Myocyte (in vitro differentiated cells): ENCODE data around the gene BCCIP. TPM values are rescaled to one million over a fixed set of nuclear protein-coding genes. Genes with fewer than 3 reads are reported as not detected.
A peak's percentile ranks its signal among the peaks of the same experiment; 100 is the strongest.

ENCODE experiments used
- DNase-seq: peaks from one replicate; pipeline ENCODE4 v3.0.0-alpha.2; 2012; ENCODE audit warnings: low read depth
- total RNA-seq: library from RNA; depleted of rRNA; stranded (reverse); fragments of >200 nt; gene quantifications from 2 replicates; pipeline ENCODE4 v1.2.3, GENCODE V29; 2014

Gene BCCIP
- total RNA-seq, 1 donor from 2014 or later, result 74.6 TPM

DNA sequence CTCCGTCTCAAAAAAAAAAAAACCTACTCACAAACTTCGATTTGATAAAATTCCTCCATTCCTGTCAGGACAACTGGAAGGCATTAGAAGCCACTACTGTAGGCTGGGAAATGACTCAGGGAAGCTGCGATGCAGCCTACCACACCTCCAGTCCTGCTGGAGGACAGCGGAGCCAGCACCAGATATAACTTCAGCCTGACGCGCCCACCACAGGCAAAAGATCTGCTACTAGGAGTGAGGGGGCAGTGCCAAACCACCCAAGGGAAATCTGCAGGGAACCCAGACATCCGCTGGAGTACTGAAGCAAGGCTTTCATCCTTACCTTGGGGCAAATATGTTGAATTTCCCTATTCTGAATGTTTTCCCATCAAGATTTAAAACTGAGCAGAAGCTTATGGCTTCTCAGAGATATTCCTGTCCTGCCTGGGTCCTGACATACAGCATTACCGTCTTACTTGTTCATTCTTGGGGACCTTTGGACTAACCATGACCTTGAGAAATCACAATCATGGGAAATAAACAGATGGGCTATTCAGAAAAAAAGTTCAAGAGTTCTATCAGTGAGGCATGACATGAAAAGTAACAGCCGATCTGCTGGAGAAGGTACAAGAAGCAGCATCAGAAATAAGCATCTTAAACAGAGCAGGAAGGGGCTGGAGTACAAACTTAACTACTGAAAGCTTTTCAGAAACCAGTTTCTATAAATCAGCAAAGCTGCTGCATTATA lies 20.4 kb downstream of the BCCIP start:
- DNase-seq, result peak; percentile 9

DNA sequence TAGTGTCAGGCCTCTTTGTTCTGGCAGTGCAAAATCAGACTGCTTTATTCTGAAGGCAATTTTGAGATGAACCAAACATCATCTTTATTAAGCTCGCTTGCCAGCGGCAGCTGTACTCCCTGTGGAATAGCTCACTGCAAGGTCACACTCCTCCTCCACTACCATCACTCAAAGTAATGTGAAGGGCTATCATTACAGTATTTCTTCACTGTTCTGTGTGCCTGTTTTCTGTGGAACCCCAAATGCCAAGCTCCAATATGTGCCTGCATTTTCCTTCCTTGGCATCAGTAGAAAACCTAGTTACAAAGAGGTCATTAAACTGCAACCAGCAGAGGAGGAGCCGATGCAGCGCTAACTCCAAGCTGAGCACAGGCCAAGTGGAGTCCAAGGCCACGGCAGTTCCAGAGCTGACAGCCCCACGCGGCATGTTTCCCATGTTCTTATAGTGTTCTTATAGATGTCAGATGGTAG lies 21.4 kb downstream of the BCCIP start:
- no peak for DNase-seq

DNA sequence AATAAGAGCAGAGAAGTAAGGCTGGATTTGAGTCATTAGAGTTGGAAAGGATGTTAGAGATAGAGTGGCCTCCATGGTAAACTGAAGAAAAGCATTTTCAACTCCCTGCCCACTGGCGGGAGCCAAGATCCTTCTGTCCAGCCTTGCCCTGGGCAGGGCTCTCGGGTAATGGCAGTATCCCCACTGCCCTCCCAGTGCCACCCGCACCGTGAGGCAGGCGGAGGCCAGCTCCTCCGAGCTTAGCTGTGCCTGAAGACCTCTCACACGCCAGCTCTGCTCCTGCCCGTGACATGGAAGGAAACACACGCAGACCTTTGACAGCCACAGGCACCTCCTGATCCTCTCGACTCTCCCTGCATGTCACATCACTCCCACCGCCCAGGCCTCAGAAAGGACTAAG lies 22.3 kb downstream of the BCCIP start:
- no peak for DNase-seq

DNA sequence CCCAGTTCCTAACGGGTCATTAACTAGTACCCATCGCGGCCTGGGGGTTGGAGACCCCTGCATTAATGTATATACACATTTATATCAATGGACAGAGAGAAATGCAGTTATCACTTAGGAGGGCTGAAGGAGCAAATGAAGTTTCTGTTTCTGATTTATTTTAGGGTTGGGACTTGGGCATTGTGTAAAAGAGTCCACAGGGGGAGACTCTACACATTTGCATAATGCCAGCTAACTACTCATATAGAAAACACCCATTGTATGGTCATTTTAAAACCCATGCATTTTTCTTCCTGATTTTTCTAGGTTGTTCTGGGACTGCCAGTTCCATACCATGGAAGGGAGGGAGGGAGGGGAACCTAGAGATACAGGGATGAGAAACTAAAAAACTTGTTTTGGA lies 23.5 kb downstream of the BCCIP start:
- no peak for DNase-seq

DNA sequence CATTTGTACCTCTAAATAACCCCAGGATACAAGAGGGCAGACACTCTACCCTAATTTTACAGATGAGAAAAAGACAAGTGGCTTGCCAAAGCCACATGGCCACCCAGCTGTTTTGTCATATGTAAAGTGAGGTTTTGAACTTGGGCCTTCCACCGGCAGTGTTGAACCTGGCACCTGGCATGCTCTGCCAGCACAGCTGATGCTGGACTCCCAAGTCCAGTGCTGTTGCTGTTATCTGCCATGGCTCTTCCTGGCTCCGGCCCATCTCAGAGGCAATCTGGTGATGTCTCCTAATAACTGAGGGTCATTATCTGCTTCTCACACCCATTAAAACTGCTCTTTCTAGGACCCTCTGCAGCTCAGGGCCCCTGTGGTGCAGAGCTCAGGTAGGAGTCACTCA lies 25.0 kb downstream of the BCCIP start:
- peak; percentile 36 for DNase-seq

DNA sequence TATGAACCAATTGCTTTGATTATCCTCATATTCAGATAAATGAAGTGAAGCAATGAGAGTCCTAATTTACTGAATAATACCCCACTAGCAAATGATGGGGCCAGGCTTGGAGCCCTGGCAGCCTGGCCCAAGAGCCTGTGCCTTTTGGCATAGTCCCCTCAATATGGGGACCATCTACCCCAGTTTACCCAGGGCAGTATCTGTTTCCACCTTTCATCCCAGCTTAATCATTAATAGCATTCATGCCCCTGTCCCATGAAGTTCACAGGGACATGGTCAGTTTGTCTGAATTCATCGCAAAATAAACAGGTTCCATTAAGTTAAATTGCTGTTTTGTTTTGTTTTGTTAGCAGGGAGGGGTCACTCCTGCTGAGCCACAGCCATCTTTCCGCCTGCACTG lies 25.5 kb downstream of the BCCIP start:
- DNase-seq, result no peak

DNA sequence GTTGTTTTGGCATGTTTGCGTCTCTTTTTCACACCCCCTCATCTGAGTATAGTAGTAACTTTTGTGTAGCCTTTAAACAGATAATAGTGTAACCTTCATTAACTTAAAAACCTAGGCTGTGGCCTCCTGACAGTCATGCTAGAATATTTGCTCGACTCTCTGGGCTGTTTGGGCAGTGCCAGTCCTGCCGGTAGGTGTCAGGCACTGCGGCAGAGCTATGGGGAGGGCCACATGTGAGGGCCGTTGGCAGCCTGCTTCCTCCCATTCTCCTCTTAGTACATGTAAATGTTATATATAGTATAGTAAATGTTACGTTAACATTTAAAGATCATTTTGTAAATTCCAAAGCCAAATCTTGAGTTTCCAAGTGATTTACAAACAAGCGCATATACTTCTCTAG lies 26.1 kb downstream of the BCCIP start:
- DNase-seq, result no peak

DNA sequence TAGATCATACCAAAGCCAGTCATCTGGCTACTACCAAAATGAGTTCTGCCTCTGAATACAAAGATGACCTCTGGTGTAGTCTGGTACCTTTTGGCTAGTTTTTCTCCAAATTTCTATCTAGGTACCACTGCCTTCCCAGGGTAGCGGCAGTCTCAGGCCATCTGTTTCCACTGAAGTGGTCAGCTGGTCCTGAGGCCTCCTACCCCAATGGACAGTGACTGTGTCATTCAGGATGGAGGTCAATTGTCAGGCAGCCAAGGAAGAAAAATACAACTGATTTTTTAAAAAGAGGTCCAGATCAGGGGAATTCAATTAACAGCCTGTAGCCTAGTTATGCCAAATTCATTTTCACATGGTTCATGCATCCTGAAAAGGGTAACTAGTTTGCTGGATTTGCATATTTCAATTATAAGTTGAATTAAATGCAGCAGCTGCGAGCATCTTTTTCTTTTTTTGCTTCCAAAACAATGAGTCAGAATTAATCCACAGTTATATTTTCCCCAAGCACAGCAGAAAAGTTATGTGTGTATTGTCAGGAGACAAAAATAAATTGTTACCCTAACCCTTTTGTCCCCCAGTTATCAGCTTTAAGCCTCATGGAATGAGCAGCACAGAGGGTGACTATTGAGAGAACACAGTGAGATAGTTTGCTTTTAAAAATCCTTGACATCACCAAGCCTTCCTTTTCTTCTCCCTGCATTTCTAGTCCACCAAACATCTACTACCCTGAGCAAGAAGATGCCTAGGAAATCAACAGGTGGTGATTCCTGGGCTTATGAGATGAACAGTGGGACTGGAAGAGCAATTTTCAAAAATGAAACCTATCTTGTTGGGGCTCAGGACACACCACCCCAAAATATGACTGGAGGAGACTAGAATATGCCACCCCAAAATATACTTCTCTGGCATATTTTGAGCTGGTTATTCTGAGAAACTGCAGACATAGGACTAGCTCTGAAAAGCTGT lies 27.7 kb downstream of the BCCIP start:
- peak; percentile 90 for DNase-seq

DNA sequence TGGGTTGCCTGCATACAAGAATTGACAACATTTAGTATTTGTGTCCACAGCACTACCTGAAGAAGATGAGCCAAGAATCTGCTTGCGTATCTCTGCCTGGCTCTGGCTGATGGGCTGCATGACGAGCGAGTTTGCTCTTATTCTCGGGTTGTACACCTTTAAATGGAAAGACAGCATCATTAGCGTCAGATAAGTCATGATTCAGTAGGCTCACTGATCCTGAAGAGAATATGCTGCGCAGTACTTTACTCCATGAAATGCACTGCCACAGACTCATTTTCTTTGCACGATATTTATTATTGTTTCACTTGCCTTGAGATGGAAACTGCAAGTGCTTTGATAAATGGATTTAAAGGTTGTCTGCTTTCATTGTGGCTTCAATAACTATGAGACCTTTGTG lies 29.1 kb downstream of the BCCIP start:
- no peak for DNase-seq

DNA sequence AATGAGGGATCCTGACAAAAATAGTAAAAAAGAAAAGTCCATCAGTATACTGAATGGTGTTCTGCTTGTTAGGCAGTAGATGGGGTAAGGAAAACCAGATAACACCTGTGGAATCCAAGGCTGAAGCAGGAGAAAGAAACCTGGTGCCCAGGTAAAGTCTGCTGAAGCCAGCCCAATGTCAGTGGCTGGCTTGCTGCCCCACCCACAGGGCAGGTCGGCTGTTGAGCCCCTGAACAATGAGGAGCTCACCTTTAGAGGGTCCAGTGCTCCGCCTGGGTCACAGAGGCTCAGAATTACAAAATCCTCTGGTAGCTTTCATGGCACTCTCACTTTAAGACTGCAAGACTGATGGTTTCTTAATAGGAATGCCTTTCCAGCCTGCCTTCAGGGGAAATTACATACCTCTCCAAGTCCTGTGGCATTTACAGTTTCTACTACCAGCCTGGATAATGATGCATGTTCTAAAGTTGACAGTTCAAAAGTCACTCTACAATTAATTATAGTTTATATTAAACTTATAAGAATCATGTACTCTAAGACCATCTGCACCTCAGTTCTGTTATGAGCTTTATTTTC lies 33.9 kb downstream of the BCCIP start:
- no peak for DNase-seq

DNA sequence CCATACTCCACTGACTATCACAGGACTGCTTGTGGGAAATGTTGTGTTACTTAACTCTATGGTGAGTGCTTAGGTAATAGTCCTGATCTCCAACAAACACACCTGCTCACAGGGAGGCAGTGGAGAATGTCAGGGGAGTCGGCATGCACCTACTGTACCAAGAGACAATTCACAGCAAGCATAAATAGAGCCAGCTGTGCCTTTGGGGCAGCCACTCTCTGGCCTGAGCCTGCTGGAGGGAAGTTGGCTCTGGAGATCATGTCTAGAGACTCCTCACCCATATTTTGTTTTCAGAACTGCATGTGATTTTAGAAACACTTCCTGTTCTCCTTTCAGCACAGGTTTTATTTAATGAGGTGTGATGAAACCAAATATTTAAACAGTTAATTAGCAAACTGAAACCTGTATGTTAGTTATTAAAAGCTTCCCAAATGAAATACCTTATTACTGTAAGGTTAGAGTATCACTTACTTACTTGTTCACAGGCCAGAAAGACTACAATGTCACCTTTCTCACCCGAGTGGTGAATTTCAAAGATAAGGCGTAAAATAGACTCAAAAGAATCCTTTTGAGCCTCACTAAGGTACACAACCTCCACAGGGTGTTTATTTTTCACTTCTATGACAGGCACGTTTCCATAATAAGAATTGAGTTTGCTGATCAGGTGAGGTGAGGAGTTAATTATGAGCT lies 35.9 kb downstream of the BCCIP start:
- DNase-seq, result no peak

DNA sequence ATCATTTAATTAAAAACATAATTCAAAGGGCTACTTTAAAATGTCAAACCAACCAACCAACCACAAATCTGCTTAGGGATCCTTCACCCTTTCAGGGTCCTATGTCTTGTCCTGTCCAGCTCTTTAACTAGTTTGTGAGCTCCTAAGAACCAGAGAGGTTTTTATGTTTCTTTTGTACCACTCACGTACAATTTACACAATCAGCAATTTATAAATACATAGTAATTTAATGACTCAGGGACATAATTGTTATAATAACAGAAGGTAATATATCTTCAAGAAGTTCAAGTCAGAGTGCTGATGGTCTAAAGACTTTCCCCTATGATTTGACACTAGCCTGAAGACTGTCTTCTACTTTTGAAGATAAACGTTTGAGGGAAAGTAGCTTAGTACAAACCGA lies 41.8 kb downstream of the BCCIP start:
- DNase-seq, result no peak

DNA sequence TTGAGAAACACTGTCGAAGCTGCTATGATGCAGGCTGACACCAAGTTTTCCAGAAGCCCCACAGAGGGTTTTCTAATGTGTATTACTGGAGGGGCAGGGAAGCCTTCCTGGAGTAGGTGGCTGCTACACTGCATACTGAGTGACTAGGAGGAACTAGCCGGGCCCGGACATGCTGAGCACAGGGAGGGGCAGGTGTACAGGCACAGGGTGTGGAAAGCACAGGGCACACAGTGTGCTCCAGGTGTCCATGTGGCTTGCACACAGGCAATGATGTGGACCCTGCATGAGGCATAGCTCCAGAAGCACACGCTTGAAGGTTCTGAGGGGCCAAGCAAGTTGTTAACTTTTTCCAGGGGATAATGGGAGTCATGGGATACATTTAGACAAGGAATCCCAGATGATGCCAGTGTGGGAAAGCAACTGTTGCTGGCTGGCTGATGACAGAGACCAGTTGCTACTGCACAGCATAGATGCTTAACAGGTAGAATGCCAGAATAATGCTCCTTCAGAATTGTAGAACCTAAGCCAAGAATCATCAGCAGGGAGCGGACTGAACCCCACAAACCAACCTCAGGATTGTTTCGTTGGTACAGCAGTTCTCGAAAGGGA lies 43.2 kb downstream of the BCCIP start:
- DNase-seq, result peak; percentile 55

DNA sequence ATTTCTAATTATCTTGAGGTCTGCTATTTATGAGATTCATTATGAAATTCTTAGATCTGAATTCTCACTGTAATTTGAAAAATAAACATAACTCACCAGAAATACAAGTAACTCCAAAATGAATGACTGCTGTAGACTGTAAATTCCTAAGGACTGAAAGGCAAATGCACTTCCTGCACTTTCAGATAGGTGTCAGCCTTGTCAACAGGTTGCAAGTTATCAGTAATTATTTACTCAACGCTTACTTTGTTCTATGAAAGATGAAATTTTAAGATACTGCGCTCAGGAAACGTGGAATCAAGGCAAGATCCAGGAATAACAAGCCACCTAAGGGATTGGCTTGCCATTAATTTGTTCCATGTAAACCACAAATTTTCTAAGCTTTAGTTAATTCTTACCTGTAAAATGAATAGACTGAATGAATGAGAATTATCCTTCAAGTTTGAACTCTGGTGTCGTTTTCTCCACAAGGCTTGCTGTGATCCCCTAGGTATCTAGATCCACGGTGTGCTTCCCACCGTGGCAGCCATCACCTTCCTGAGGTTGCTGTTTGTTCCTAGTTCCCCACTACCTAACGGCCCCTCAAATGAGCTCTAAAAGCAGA lies 45.1 kb downstream of the BCCIP start:
- DNase-seq, result peak; percentile 48

DNA sequence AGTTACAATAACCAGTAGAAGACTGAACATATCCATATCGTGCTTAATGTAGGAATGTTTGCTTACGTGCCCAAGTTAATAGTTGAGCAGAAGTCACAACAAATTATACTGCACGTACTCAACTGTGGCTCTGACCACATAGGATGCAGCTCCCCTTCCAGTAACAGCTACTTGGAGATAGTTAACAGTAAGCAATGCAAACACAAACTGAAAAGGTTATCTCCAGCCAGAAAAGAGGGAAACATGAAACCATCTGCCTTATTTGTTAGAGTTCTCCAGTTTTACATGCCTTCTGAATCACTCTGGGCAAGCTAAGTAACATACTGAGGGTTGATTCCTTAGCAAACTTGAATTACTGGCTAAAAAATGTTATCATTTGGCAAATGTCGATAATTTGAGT lies 48.0 kb downstream of the BCCIP start:
- no peak for DNase-seq

DNA sequence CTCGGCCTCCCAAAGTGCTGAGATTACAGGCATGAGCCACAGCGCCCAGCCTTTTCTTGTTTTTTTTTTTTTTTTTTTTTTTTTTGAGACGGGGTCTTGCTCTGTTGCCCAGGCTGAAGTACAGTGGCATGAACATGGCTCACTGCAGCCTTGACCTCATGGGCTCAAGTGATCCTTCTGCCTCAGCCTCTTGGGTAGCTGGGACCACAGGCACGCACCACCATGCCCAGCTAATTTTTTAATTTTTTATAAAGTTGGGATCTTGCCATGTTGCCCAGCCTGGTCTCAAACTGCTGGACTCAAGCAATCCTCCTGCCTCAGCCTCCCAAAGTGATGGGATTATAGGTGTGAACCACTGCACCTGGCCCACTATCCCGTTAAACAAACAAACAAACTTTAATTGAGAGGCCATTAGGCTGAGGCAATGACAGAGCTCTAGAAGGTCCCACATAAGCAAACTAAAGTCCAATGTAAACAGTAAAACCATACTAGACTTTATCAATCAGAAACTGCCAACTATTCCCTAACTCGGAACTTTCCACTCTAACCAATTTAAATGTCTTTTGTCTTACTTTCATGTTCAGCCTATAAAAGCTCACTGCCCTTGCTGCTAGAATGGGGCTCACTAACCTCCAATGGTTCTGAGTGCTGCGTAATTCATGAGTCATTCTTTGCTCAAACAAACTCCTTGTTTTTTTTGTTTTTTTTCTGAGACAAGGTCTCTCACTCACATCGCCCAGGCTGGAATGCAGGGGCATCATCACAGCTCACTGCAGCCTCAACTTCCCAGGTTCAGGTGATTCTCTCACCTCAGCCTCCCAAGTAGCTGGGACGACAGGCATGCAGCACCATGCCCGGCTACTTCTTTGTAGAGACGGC lies 55.9 kb downstream of the BCCIP start:
- peak; percentile 41 for DNase-seq

DNA sequence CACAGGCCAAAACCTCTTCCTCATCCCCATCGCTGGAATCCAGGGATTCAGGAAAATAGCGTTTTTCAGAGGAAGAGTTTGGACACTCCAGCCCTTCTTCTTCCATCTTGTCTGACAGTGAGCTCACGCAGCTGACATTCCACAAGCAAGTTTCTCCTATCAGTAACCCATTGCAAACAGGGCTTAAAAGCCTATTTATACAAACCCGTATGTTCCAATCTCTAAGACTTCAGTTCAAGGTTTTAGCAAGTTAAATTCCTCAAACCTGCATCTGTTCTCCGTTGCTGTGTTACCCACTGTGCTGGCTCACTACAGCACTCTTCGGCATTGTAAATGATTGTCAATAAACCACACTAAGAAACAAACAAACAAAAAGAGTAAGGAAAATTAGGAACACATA lies 57.4 kb downstream of the BCCIP start:
- DNase-seq, result no peak

DNA sequence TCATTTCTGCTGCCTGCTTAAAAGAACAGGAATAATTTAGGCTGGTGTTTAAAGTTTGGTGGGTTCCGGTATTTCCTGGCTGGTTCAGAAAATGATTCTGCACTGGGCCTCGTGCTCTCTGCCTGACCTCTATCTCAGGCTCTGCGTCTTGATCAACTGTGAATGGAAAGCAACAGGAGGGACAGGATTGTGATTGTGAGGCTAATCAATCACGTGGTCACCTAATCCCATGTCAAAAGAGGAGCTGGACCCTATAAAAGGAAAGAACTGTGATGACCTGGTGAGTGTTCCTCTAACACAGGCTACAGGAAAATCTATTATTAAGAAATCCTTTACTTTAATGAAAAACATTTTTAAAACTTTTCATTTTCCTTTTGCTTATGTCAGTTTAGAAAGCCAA lies 57.8 kb downstream of the BCCIP start, which contains the start of gene DHX32:
DHX32 (minus strand) TSS at position 101 of the 400 bp plus-strand sequence. CDS start 468 bp downstream, outside the sequence.
- no peak for DNase-seq

DNA sequence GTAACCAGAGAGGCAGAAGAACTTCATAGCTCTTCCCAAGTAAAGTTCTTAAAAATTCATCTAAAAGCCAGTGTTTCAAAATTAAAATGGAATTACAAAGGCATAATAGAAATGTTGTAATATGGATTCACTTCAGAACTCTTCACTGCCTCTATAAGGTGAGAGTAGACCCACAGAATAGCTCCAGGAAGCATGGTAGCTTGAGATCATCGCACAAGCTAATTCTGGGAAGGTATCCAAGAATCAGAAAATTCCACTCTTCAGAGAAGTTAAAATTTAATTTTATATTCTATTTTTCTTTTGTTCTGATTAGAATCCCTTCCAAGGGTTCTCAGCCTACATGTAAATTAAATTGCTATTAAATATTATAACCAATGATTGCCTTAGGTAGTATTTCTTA lies 59.2 kb downstream of the BCCIP start:
- peak; percentile 20 for DNase-seq
